SK-N-SH (cell line): Measurements from ENCODE around the gene CACNG4.
A peak's percentile ranks its signal among the peaks of the same experiment; 100 is the strongest.

Source experiments
- EZH2phosphoT487 ChIP-seq: fragments of 200-600 bp; sonication (generic); IDR thresholded peaks from 2 replicates; pipeline ENCODE4 v1.6.1; 2017; ENCODE audit warnings: low read depth, mixed run types, mild to moderate bottlenecking, antibody characterized with exemption, moderate library complexity, borderline replicate concordance
- TF ChIP-seq, protein P1 (sequence below): fragments of 200-600 bp; sonication (generic); IDR thresholded peaks from 2 replicates; pipeline ENCODE4 v1.6.1; 2017; ENCODE audit warnings: antibody characterized with exemption, mild to moderate bottlenecking, moderate library complexity

DNA sequence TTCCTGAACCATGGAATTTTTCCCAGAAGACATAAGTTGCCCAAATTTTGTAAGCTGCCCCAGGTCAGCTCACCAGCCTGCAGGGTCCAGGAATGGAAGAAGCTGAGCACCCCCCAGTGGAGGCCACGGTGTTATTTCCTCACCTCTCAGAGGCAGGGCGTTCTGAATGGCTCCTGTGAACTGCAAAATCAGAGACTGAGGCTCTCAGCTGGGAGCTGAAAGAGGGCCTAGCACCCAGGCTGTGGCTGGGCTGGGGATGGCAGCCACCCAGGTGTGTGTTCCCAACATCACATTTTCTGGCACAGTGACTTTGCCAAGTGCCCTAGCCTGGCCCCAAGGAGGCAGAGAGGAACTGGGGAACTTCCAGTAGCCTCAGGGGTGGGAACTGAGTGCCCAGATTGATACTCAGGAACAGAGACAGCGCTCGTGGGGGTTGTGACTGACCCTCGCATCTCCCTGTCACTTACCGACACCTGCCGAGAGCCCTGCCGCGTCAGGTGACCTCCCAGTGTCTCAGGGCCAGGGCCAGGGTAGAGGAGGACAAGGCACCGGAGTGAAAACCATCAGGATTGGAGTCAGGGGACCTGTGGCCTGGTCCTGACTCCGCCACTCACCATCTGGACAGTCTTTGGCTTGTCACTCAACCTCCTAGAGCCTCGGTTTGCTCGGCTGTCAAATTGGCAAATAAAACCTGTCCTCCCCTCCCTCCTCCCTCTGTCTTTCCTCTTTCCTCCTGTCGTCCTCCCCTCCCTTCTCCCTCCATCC is 11.3 kb downstream of the CACNG4 start:
- no peak for TF ChIP-seq EZH2phosphoT487
- TF ChIP-seq, protein P1, sequence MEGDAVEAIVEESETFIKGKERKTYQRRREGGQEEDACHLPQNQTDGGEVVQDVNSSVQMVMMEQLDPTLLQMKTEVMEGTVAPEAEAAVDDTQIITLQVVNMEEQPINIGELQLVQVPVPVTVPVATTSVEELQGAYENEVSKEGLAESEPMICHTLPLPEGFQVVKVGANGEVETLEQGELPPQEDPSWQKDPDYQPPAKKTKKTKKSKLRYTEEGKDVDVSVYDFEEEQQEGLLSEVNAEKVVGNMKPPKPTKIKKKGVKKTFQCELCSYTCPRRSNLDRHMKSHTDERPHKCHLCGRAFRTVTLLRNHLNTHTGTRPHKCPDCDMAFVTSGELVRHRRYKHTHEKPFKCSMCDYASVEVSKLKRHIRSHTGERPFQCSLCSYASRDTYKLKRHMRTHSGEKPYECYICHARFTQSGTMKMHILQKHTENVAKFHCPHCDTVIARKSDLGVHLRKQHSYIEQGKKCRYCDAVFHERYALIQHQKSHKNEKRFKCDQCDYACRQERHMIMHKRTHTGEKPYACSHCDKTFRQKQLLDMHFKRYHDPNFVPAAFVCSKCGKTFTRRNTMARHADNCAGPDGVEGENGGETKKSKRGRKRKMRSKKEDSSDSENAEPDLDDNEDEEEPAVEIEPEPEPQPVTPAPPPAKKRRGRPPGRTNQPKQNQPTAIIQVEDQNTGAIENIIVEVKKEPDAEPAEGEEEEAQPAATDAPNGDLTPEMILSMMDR, result peak; percentile 51
